Left ventricle myocardium inferior (tissue), 1 donor: ENCODE data around the gene CC2D2B. TPM values are rescaled to one million over a fixed set of nuclear protein-coding genes. Genes with fewer than 3 reads are reported as not detected.
"Not testable (repeated sequence)": the region's sequence is repeated elsewhere in the genome, so short reads cannot be mapped to it uniquely, and the experiment has no call there.

ENCODE experiments used
- DNase-seq: peaks from one replicate; pipeline ENCODE4 v3.0.0-alpha.2; 2020
- H3K27ac ChIP-seq: fragments of 200-600 bp; replicated peaks from 2 replicates; pipeline ENCODE4 v1.8.0; 2021
- H3K27me3 ChIP-seq: fragments of 200-600 bp; 2 replicates; pipeline ENCODE4 v1.8.0; 2021; ENCODE audit warnings: low read depth
- H3K36me3 ChIP-seq: fragments of 200-600 bp; 2 replicates; pipeline ENCODE4 v1.8.0; 2021
- H3K4me1 ChIP-seq: fragments of 200-600 bp; 2 replicates; pipeline ENCODE4 v1.8.0; 2021
- H3K4me3 ChIP-seq: fragments of 200-600 bp; 2 replicates; pipeline ENCODE4 v1.8.0; 2021; ENCODE audit warnings: mild to moderate bottlenecking, moderate library complexity
- H3K9me3 ChIP-seq: fragments of 200-600 bp; replicated peaks from 2 replicates; pipeline ENCODE4 v1.8.0; 2021
- intact Hi-C: fragments of 100-400 bp; cut with micrococcal nuclease; formaldehyde crosslinking; loops from one replicate; pipeline ENCODE4 v1.11.0; 2022
- total RNA-seq: library from RNA; stranded (reverse); fragmentation: NEBNext Ultra II Directional; extraction: Animal tissue kit (Norgen Biotek cat#: 25700); gene quantifications from one replicate; pipeline ENCODE4 v1.2.1, GENCODE V29; 2021
- TF ChIP-seq, protein P1 (sequence below): fragments of 200-600 bp; IDR thresholded peaks from 2 replicates; pipeline ENCODE4 v1.8.0; 2021; ENCODE audit warnings: antibody characterized with exemption, mild to moderate bottlenecking, borderline replicate concordance
- donor health status: DM: no; HTN: yes; CAD: no; lungs with severe emphysema.

The CC2D2B gene
- total RNA-seq, 1 donor from 2014 or later = 0.30 TPM

DNA sequence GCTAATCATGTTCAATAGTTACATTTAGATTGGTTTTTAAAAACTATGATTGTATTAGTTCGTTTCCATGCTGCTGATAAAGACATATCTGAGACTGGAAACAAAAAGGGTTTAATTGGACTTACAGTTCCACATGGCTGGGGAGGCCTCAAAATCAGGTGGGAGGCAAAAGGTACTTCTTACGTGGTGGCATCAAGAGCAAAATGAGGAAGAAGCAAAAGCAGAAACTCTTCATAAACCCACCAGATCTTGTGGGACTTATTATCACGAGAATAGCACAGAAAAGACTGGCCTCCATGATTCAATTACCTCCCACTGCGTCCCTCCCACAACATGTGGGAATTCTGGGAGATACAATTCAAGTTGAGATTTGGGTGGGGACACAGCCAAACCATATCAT, 34.1 kb upstream of the CC2D2B start:
- H3K36me3 ChIP-seq = peaks cover 30% of the 10 kb centered on the region

DNA sequence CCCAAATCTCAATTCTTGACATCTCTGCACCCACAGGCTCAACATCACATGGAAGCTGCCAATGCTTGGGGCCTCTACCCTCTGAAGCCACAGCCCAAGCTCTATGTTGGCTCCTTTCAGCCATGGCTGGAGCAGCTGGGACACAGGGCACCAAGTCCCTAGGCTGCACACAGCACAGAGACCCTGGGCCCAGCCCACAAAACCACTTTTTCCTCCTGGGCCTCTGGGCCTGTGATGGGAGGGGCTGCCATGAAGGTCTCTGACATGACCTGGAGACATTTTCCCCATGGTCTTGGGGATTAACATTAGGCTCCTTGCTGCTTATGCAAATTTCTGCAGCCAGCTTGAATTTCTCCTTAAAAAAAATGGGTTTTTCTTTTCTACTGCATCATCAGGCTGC, 33.0 kb upstream of the CC2D2B start:
- H3K4me1 ChIP-seq, H3K9me3 ChIP-seq, H3K27me3 ChIP-seq, DNase-seq, H3K4me3 ChIP-seq, H3K27ac ChIP-seq, intact Hi-C loops: not testable (repeated sequence)
- H3K36me3 ChIP-seq = peaks cover 27% of the 10 kb centered on the region

More for the DNA sequence above, 34.1 kb upstream of the CC2D2B start:
- intact Hi-C loops = no loop called here
- Histone ChIP-seq H3K4me1 (no peaks in the 10 kb centered on the region), H3K9me3 (no peaks in the 10 kb centered on the region), H3K27me3 (no peaks in the 10 kb centered on the region), H3K27ac (no peak overlapping the region), H3K4me3 (no peak overlapping the region)
- no peak for DNase-seq
- TF ChIP-seq, protein P1, sequence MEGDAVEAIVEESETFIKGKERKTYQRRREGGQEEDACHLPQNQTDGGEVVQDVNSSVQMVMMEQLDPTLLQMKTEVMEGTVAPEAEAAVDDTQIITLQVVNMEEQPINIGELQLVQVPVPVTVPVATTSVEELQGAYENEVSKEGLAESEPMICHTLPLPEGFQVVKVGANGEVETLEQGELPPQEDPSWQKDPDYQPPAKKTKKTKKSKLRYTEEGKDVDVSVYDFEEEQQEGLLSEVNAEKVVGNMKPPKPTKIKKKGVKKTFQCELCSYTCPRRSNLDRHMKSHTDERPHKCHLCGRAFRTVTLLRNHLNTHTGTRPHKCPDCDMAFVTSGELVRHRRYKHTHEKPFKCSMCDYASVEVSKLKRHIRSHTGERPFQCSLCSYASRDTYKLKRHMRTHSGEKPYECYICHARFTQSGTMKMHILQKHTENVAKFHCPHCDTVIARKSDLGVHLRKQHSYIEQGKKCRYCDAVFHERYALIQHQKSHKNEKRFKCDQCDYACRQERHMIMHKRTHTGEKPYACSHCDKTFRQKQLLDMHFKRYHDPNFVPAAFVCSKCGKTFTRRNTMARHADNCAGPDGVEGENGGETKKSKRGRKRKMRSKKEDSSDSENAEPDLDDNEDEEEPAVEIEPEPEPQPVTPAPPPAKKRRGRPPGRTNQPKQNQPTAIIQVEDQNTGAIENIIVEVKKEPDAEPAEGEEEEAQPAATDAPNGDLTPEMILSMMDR = no peak

DNA sequence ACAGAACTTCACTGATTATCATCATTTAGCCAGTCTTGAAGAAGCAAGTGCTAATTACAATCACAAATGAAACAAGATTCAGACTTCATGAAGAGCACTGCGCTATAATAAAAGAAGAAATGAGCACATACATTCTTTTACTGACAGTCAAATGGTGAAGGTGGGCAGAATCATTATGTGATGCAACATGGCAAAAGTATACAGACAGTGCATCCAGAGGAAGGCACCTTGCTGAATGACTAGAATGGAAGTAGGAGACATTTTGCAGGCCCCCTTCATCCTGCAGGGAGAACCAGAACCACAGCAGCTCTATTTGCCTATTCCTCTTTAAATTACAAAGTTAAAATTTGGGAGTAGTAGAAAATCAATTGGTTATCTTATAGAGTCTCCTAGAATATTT, 31.0 kb upstream of the CC2D2B start:
- H3K4me3 ChIP-seq = no peak overlapping the region
- intact Hi-C loops = no loop called here
- peaks cover 27% of the 10 kb centered on the region for H3K36me3 ChIP-seq
- H3K27ac ChIP-seq = no peak overlapping the region
- no peaks in the 10 kb centered on the region for H3K27me3 ChIP-seq
- TF ChIP-seq, protein P1 = no peak
- DNase-seq = no peak
- peaks cover 8% of the 10 kb centered on the region for H3K4me1 ChIP-seq
- no peaks in the 10 kb centered on the region for H3K9me3 ChIP-seq

DNA sequence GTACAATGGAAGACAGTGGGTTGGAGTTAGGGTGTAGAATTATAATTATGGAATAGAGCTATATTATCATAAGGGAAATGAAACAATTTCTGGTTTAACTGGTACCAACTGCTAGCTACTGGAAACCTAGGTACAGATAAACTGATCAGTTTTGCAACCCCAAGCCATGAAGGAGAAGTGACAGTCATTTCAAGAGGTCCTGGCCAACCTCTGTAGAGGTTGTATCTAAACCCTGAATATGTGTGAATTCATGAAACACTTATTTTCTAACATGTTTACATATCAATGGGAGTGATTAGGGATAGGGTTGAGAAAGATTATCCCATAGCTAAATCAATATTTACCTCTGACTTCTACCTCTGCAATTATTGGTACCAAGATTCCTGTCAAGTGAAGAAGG, 29.9 kb upstream of the CC2D2B start:
- TF ChIP-seq, protein P1 = no peak
- intact Hi-C loops = no loop called here
- no peaks in the 10 kb centered on the region for H3K9me3 ChIP-seq

DNA sequence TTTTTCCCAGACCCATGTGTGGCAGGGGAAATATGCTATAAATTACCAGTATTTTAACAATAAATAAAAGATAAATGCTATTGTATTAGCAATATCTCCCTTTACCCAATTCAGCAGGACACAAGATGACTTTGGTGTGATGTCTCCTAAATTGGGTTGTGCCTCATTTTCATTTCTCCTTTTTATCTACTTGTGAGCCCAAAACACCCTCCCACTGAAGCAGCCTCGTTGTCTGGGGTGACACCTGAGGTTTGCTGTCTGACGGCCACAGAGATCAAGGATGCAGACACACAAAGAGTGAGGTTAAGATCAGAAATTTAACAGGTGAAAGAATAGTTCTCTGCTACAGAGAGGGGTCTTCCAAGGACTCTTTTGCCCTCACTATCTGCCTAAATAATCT, 27.1 kb upstream of the CC2D2B start:
- H3K9me3 ChIP-seq = no peaks in the 10 kb centered on the region
- no peak overlapping the region for H3K27ac ChIP-seq
- TF ChIP-seq, protein P1 = no peak
- peaks cover 7% of the 10 kb centered on the region for H3K36me3 ChIP-seq
- no peak for DNase-seq
- H3K4me1 ChIP-seq = peaks cover 8% of the 10 kb centered on the region
- intact Hi-C loops = no loop called here
- no peaks in the 10 kb centered on the region for H3K27me3 ChIP-seq
- no peak overlapping the region for H3K4me3 ChIP-seq

More for the DNA sequence above, 29.9 kb upstream of the CC2D2B start:
- no peak overlapping the region for H3K27ac ChIP-seq
- H3K4me1 ChIP-seq = peaks cover 8% of the 10 kb centered on the region
- no peak for DNase-seq
- H3K36me3 ChIP-seq = peaks cover 17% of the 10 kb centered on the region
- no peak overlapping the region for H3K4me3 ChIP-seq
- no peaks in the 10 kb centered on the region for H3K27me3 ChIP-seq

DNA sequence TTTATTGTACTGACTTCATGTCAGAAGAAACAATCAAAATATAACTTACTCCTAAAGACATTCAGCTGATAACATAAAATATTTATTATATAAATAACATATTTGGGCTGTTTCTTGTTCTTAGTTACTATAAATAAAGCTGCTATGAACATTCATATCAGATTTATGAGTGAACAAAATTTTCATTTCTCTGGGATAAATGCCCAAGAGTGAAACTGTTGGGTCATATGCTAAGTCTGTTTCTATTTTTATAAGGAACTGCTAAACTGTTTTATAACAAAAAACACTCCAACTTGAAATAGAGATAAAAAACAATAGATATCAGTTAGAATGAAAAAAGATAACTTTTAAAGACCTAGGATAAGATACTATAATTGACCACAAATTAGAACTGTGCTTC, 26.5 kb upstream of the CC2D2B start:
- H3K36me3 ChIP-seq = peaks cover 1% of the 10 kb centered on the region
- H3K4me3 ChIP-seq = no peak overlapping the region
- H3K27ac ChIP-seq = no peak overlapping the region
- no peaks in the 10 kb centered on the region for H3K9me3 ChIP-seq
- no peaks in the 10 kb centered on the region for H3K27me3 ChIP-seq
- peaks cover 8% of the 10 kb centered on the region for H3K4me1 ChIP-seq
- TF ChIP-seq, protein P1 = no peak
- DNase-seq = no peak
- intact Hi-C loops = no loop called here
